ENCODE results near the gene GGT1.

DNA sequence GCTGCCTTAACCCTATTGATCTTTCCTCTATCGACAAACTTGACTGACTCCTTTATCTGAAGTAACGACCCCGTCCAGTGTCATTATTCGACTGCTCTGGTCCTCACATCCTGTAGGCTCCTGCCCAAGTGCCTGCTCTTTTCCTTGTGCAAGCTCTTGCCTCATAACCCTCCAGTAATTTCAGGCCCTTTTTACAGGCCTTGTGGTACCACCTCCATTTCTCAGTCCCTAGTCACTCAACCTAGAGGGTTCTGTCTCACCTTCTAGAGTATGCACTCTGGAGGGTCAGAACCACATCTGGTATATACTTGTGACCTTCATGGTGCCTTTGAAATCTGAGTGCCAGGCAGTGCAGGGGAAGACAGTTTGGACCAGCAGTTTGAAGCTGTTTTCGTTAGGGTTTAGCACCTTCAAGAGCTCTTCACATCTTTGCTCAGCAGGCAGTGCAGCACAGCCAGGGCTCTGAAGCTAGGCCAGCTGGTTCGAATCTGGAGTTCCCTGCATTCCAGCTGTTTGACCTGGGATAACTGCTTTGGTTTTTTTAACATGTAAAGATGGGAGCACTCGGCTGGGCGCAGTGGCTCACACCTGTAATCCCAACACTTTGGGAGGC is 36.0 kb upstream of the GGT1 start:
- TF ChIP-seq GATA2 (IDR thresholded peaks at IDR 0.05; ENCODE audit: low read depth, low read length) = no peak
- no peak for TF ChIP-seq GATA3 (IDR thresholded peaks at IDR 0.05; ENCODE audit: low read depth, low read length)

Data from SH-SY5Y (cell line).